HepG2 (cell line): ENCODE results near the gene ADGRL2. TPM values are rescaled to one million over a fixed set of nuclear protein-coding genes. Genes with fewer than 3 reads are reported as not detected.

Experiments
- ATAC-seq: fragments of 200-7000 bp; cut with Tn5 transposase; 3 replicates; pipeline ENCODE4 v1.9.1; 2020; ENCODE audit warnings: mild to moderate bottlenecking, moderate library complexity
- BruUV-seq: library from RNA; stranded (reverse); fragments of 400-500 nt; replicated peaks from 2 replicates; lab custom pipeline; 2021; lab: Mats Ljungman, UMichigan
- CTCF ChIA-PET: fragments of 300-600 bp; formaldehyde crosslinking; extraction: SDS; loops from one replicate; lab custom pipeline; 2021; ENCODE audit warnings: low total read pairs, inconsistent platforms, low intra/inter-chr PET ratio; lab: Yijun Ruan, JAX
- POLR2A ChIA-PET: fragments of 350-600 bp; sonication (Branson Sonifier 250); formaldehyde crosslinking; loops from one replicate; lab custom pipeline; 2020; ENCODE audit warnings: antibody characterized with exemption, inconsistent platforms; lab: Yijun Ruan, JAX
- DNase-seq: peaks from one replicate; pipeline ENCODE4 v3.0.0-alpha.2; 2015; ENCODE audit warnings: low spot score
- FAIRE-seq: peaks from 3 replicates; lab custom pipeline; 2011; peaks lifted over from hg19 to GRCh38; lab: Jason Lieb, UNC
- H2AFZ ChIP-seq: one replicate; pipeline ENCODE4 v1.6.1; 2011; ENCODE audit warnings: low read length, inconsistent platforms
- H3K27ac ChIP-seq: fragments of 300-600 bp; 3 replicates; pipeline ENCODE4 v1.8.0; 2011; ENCODE audit warnings: mixed run types, mild to moderate bottlenecking, mixed read lengths, low read length, inconsistent platforms; ENCODE audit not compliant: insufficient read depth; ENCODE audit errors: extremely low read length
- H3K27me3 ChIP-seq, 2 experiments: fragments of 200-600 bp in 1 of 2; 2 replicates in 1 of 2; 3 replicates in 1 of 2; pipeline versions ENCODE4 v1.6.0 to v1.8.0; 2011; ENCODE audit warnings: low read length in 2 of 2, mild to moderate bottlenecking in 2 of 2, moderate library complexity in 2 of 2, inconsistent platforms in 1 of 2; ENCODE audit not compliant: insufficient read depth in 2 of 2, control insufficient read depth in 1 of 2
- H3K36me3 ChIP-seq, 2 experiments: fragments of 200-600 bp in 1 of 2; replicated peaks in 1 of 2; 2 replicates in 1 of 2; 3 replicates in 1 of 2; pipeline versions ENCODE4 v1.5.1 to v1.8.0; 2011; ENCODE audit warnings: low read length in 2 of 2, inconsistent platforms in 1 of 2; ENCODE audit not compliant: insufficient read depth in 2 of 2, control insufficient read depth in 1 of 2
- H3K4me1 ChIP-seq: 2 replicates; pipeline ENCODE4 v1.5.1; 2012; ENCODE audit warnings: low read length, inconsistent platforms; ENCODE audit not compliant: insufficient read depth
- H3K4me2 ChIP-seq: 2 replicates; pipeline ENCODE4 v1.6.0; 2011; ENCODE audit warnings: low read depth, low read length, inconsistent platforms
- H3K4me3 ChIP-seq, 3 experiments: fragments of 200-600 bp in 1 of 3; sonication (generic), shearing (Covaris generic) in 1 of 3; replicated peaks in 1 of 3; 2 replicates each; pipeline ENCODE4 v1.5.1; 2011 to 2016; ENCODE audit warnings: low read length in 3 of 3, inconsistent platforms in 2 of 3, low read depth in 2 of 3, mild to moderate bottlenecking in 2 of 3, control low read depth in 1 of 3, mixed read lengths in 1 of 3; ENCODE audit not compliant: insufficient read depth in 1 of 3
- H3K79me2 ChIP-seq: one replicate; pipeline ENCODE4 v1.6.1; 2011; ENCODE audit warnings: low read length, inconsistent platforms; ENCODE audit not compliant: insufficient read depth
- H3K9ac ChIP-seq: 2 replicates; pipeline ENCODE4 v1.6.0; 2011; ENCODE audit warnings: mild to moderate bottlenecking, low read depth, low read length, inconsistent platforms; ENCODE audit not compliant: insufficient read depth
- H3K9me3 ChIP-seq: 2 replicates; pipeline ENCODE4 v1.5.1; 2012; ENCODE audit warnings: mild to moderate bottlenecking, low read length
- H4K20me1 ChIP-seq: 2 replicates; pipeline ENCODE4 v1.6.0; 2011; ENCODE audit warnings: inconsistent platforms, mild to moderate bottlenecking, low read length, moderate library complexity; ENCODE audit not compliant: insufficient read depth
- BHLHE40 ChIP-seq: IDR thresholded peaks from 2 replicates; pipeline ENCODE4 v1.6.1; 2011; ENCODE audit warnings: low read length, improper control_type of control experiment
- FOXA3 ChIP-seq: IDR thresholded peaks from 2 replicates; pipeline ENCODE4 v1.6.1; 2016; ENCODE audit warnings: missing genetic modification reagents, missing compliant biosample characterization
- HNRNPK ChIP-seq: fragments of 200-400 bp; formaldehyde crosslinking; IDR thresholded peaks from 2 replicates; pipeline ENCODE4 v1.6.1; 2018; ENCODE audit warnings: low read length, low read depth, moderate library complexity, mild to moderate bottlenecking; ENCODE audit not compliant: poor library complexity, severe bottlenecking
- KLF15 ChIP-seq: sonication (generic); formaldehyde crosslinking; IDR thresholded peaks from 2 replicates; pipeline ENCODE4 v1.8.1; 2023; ENCODE audit warnings: borderline replicate concordance, mild to moderate bottlenecking, inconsistent platforms, missing genetic modification reagents, mixed read lengths
- MXD4 ChIP-seq: IDR thresholded peaks from 2 replicates; pipeline ENCODE4 v1.6.1; 2016; ENCODE audit warnings: mild to moderate bottlenecking, missing biosample characterization, missing genetic modification reagents
- PCBP2 ChIP-seq: fragments of 200-400 bp; formaldehyde crosslinking; optimal IDR thresholded peaks from 2 replicates; pipeline ENCODE3; 2018; ENCODE audit warnings: low read length, low read depth; ENCODE audit not compliant: poor library complexity, severe bottlenecking
- PHB2 ChIP-seq: fragments of 450-650 bp; IDR thresholded peaks from 2 replicates; pipeline ENCODE4 v1.6.1; 2018; ENCODE audit not compliant: partially characterized antibody
- RARG ChIP-seq: sonication (generic); formaldehyde crosslinking; IDR thresholded peaks from 2 replicates; pipeline ENCODE4 v1.4.0; 2020; ENCODE audit warnings: low read depth, mild to moderate bottlenecking, missing genetic modification reagents
- ZEB1 ChIP-seq: IDR thresholded peaks from 2 replicates; pipeline ENCODE4 v1.6.1; 2012; ENCODE audit warnings: mild to moderate bottlenecking, low read depth, inconsistent platforms; ENCODE audit not compliant: insufficient replicate concordance
- ZFP37 ChIP-seq: sonication (generic); formaldehyde crosslinking; IDR thresholded peaks from 2 replicates; pipeline ENCODE4 v1.4.0; 2020; ENCODE audit warnings: missing genetic modification reagents, borderline replicate concordance
- WGBS: methylation state at CpG from one replicate; pipeline ENCODE4 v1.1.6; 2017; ENCODE audit warnings: low lambda C conversion rate; 5-methylcytosine and 5-hydroxymethylcytosine counted together
- in situ Hi-C: cut with HindIII; loops from 2 replicates; pipeline ENCODE4 v1.10.0; 2017; ENCODE audit warnings: low pct_unique_long_range_greater_than_20kb; ENCODE audit not compliant: extremely low pct_ligation_motif_present
- intact Hi-C: fragments of 100-400 bp; cut with micrococcal nuclease; formaldehyde crosslinking; loops from one replicate; pipeline ENCODE4 v1.10.0; 2022; ENCODE audit not compliant: unreplicated experiment
- polyA plus RNA-seq, 8 experiments: library from polyadenylated mRNA; depleted of rRNA in 3 of 8; stranded (reverse) in 7 of 8; unstranded in 1 of 8; fragments of >200 nt; fragmentation: Illumina TruSeq in 4 of 8; extraction: Trizol in 4 of 8; gene quantifications; 2 replicates each; pipeline versions ENCODE4 v1.2.1 to v1.2.3, GENCODE V29; 2011 to 2016; ENCODE audit warnings: low read depth in 4 of 8, missing spikeins in 1 of 8, mixed read lengths in 1 of 8; ENCODE audit not compliant: insufficient read depth in 1 of 8
- total RNA-seq, 5 experiments: library from RNA; depleted of rRNA; stranded (reverse); fragments of >200 nt; fragmentation: Illumina TruSeq; extraction: Trizol; gene quantifications; 2 replicates each; pipeline ENCODE4 v1.2.3, GENCODE V29; 2016; ENCODE audit warnings: low read depth in 1 of 5
- TF ChIP-seq, protein P1 (sequence below): sonication (generic); formaldehyde crosslinking; IDR thresholded peaks from 2 replicates; pipeline ENCODE4 v1.4.0; 2020; ENCODE audit warnings: mild to moderate bottlenecking, missing genetic modification reagents
- TF ChIP-seq, protein P2 (sequence below): sonication (generic); formaldehyde crosslinking; IDR thresholded peaks from 2 replicates; pipeline ENCODE4 v1.4.0; 2020; ENCODE audit warnings: missing genetic modification reagents
- TF ChIP-seq, protein P3 (sequence below): sonication (generic); formaldehyde crosslinking; conservative IDR thresholded peaks from 2 replicates; pipeline ENCODE4 v1.8.0; 2022; ENCODE audit warnings: mild to moderate bottlenecking, moderate library complexity, missing genetic modification reagents

ADGRL2 gene
- total and polyA plus RNA-seq, 2 of the 13 experiments (the other 11 are each of a cell fraction or from before 2014, with no cell fraction given), result 15.3 to 31.6 TPM

DNA sequence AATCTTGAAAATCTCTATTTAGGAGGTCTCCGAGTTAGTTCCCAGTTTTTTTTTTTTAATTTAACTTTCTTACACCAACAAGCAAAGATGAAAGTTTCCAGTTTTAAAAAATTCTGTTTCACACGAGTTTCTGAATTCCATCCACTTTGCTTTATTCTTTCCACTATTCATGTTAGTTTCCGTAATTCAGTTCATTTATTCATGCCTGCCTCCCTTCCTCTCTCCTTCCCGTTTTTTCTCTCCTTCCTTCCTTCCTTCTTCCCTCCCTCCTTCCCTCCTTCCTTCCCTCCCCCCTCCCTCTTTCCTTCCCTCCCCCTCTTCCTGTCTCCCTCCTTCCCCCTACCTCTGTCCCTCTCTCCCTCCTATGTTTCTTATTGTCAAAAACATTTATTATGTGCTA is 22.3 kb downstream of the ADGRL2 start:
- H4K20me1 ChIP-seq, result no peaks in the 10 kb centered on the region
- no peaks in the 10 kb centered on the region for H3K27me3 ChIP-seq
- intact Hi-C loops (no loop called here), in situ Hi-C loops (no loop called here)
- BruUV-seq, result no TSS peak
- H3K4me1 ChIP-seq, result no peaks in the 10 kb centered on the region
- no peak overlapping the region for H3K27ac ChIP-seq
- H3K36me3 ChIP-seq, result no peaks in the 10 kb centered on the region
- DNase-seq (no peak), FAIRE-seq (no peak), ATAC-seq (no peak)
- TF ChIP-seq PCBP2 (peak; percentile 70), BHLHE40 (no peak), ZFP37 (CRISPR knock-in tag) (no peak), HNRNPK (peak; percentile 75), PHB2 (no peak), KLF15 (no peak)
- TF ChIP-seq, protein P1, sequence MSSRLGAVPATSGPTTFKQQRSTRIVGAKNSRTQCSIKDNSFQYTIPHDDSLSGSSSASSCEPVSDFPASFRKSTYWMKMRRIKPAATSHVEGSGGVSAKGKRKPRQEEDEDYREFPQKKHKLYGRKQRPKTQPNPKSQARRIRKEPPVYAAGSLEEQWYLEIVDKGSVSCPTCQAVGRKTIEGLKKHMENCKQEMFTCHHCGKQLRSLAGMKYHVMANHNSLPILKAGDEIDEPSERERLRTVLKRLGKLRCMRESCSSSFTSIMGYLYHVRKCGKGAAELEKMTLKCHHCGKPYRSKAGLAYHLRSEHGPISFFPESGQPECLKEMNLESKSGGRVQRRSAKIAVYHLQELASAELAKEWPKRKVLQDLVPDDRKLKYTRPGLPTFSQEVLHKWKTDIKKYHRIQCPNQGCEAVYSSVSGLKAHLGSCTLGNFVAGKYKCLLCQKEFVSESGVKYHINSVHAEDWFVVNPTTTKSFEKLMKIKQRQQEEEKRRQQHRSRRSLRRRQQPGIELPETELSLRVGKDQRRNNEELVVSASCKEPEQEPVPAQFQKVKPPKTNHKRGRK (CRISPR knock-in tag), result no peak
- peaks cover 14% of the 10 kb centered on the region for H3K79me2 ChIP-seq
- H3K4me2 ChIP-seq, result no peak overlapping the region
- H3K9me3 ChIP-seq, result no peaks in the 10 kb centered on the region
- no peak overlapping the region for H2AFZ ChIP-seq
- POLR2A ChIA-PET, result no interaction called here
- WGBS, result 31% methylated on average over 4 of the region's 4 CpGs
- CTCF ChIA-PET, result no interaction called here
- no peak overlapping the region for H3K9ac ChIP-seq
- no peak overlapping the region for H3K4me3 ChIP-seq

DNA sequence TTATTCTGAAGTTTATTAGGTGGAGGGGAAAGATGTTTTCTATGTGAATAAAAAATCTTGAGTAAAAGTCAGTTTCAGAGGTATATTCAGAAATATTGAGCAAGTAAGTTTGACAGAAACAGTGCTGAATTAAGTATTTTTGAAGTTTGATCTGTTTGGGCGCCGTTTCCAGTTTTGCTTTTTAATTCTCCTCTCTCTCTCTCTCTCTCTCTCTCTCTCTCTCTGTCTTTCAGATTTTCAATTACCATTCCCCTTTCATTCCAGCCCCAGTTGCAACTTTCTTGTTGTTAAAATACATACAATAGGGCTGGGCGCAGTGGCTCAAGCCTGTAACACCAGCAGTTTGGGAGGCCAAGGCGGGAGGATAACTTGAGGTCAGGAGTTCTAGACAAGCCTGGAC is 24.0 kb downstream of the ADGRL2 start:
- intact Hi-C loops, result no loop called here
- Histone ChIP-seq H2AFZ (no peak overlapping the region), H3K4me2 (no peak overlapping the region), H3K9ac (no peak overlapping the region), H3K36me3 (no peaks in the 10 kb centered on the region), H4K20me1 (no peaks in the 10 kb centered on the region), H3K27ac (no peak overlapping the region), H3K4me1 (no peaks in the 10 kb centered on the region), H3K79me2 (peaks cover 10% of the 10 kb centered on the region), H3K27me3 (no peaks in the 10 kb centered on the region), H3K9me3 (no peaks in the 10 kb centered on the region), H3K4me3 (no peak overlapping the region)
- no peak for DNase-seq
- BruUV-seq, result no TSS peak
- ChIA-PET POLR2A (no interaction called here), CTCF (no interaction called here)
- in situ Hi-C loops, result no loop called here
- FAIRE-seq, result no peak
- ATAC-seq, result no peak
- WGBS, result 36% methylated on average over 4 of the region's 4 CpGs
- TF ChIP-seq, protein P2, sequence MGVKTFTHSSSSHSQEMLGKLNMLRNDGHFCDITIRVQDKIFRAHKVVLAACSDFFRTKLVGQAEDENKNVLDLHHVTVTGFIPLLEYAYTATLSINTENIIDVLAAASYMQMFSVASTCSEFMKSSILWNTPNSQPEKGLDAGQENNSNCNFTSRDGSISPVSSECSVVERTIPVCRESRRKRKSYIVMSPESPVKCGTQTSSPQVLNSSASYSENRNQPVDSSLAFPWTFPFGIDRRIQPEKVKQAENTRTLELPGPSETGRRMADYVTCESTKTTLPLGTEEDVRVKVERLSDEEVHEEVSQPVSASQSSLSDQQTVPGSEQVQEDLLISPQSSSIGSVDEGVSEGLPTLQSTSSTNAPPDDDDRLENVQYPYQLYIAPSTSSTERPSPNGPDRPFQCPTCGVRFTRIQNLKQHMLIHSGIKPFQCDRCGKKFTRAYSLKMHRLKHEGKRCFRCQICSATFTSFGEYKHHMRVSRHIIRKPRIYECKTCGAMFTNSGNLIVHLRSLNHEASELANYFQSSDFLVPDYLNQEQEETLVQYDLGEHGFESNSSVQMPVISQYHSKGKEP, result no peak
- TF ChIP-seq, protein P3, sequence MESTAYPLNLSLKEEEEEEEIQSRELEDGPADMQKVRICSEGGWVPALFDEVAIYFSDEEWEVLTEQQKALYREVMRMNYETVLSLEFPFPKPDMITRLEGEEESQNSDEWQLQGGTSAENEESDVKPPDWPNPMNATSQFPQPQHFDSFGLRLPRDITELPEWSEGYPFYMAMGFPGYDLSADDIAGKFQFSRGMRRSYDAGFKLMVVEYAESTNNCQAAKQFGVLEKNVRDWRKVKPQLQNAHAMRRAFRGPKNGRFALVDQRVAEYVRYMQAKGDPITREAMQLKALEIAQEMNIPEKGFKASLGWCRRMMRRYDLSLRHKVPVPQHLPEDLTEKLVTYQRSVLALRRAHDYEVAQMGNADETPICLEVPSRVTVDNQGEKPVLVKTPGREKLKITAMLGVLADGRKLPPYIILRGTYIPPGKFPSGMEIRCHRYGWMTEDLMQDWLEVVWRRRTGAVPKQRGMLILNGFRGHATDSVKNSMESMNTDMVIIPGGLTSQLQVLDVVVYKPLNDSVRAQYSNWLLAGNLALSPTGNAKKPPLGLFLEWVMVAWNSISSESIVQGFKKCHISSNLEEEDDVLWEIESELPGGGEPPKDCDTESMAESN (CRISPR knock-in tag), result no peak
- no peak for TF ChIP-seq MXD4 (CRISPR knock-in tag)
- no peak for TF ChIP-seq ZEB1
- no peak for TF ChIP-seq FOXA3
- TF ChIP-seq RARG, result no peak
- no peak for TF ChIP-seq HNRNPK
